Naive thymus-derived CD4-positive, alpha-beta T cell (primary cell): ENCODE results near the gene TRAK2. TPM values are rescaled to one million over a fixed set of nuclear protein-coding genes. Genes with fewer than 3 reads are reported as not detected.

ENCODE experiments used
- ATAC-seq: fragments of 150-1000 bp; cut with Tn5 transposase; 2 replicates; pipeline ENCODE4 v1.10.0; 2021; ENCODE audit warnings: mild to moderate bottlenecking, moderate library complexity
- CTCF ChIA-PET: fragments of 350-600 bp; sonication (Branson Sonifier 250); formaldehyde crosslinking; loops from one replicate; lab custom pipeline; 2021; ENCODE audit warnings: antibody characterized with exemption; lab: Charles Lee
- POLR2A ChIA-PET: fragments of 350-600 bp; sonication (Branson Sonifier 250); formaldehyde crosslinking; loops from one replicate; lab custom pipeline; 2021; ENCODE audit warnings: antibody characterized with exemption, inconsistent platforms; lab: Charles Lee
- DNase-seq, 9 donors: peaks; one replicate each; pipeline versions ENCODE4 v3.0.0 to v3.0.0-alpha.2; 2020 to 2022; ENCODE audit warnings: mixed read lengths in 1 of 9
- H3K27ac ChIP-seq: one replicate; pipeline ENCODE4 v1.7.0; 2013; ENCODE audit warnings: mild to moderate bottlenecking, low read depth, low read length, moderate library complexity
- H3K27me3 ChIP-seq, 2 donors: one replicate each; pipeline ENCODE4 v1.7.0; 2013; ENCODE audit warnings: low read length in 2 of 2, mild to moderate bottlenecking in 2 of 2, moderate library complexity in 2 of 2; ENCODE audit not compliant: control insufficient read depth in 2 of 2, insufficient read depth in 2 of 2
- H3K36me3 ChIP-seq, 3 experiments: 1 replicate in 2 of 3; 2 replicates in 1 of 3; pipeline ENCODE4 v1.7.0; 2013; ENCODE audit warnings: low read length in 3 of 3, mild to moderate bottlenecking in 3 of 3, moderate library complexity in 1 of 3; ENCODE audit not compliant: insufficient read depth in 3 of 3, control insufficient read depth in 2 of 3
- H3K4me1 ChIP-seq, 2 donors: one replicate each; pipeline ENCODE4 v1.7.0; 2013; ENCODE audit warnings: low read length in 2 of 2, mild to moderate bottlenecking in 2 of 2, moderate library complexity in 1 of 2; ENCODE audit not compliant: control insufficient read depth in 2 of 2, insufficient read depth in 2 of 2
- H3K4me3 ChIP-seq: 2 replicates; pipeline ENCODE4 v1.7.0; 2013; ENCODE audit warnings: mild to moderate bottlenecking, low read length
- H3K9me3 ChIP-seq, 3 experiments: 1 replicate in 2 of 3; 2 replicates in 1 of 3; pipeline ENCODE4 v1.7.0; 2013; ENCODE audit warnings: low read length in 3 of 3; ENCODE audit not compliant: control insufficient read depth in 2 of 3
- H3K27ac Mint-ChIP-seq, 9 donors: one replicate each; pipeline ENCODE4 v1.8.0; 2020 to 2022; ENCODE audit warnings: mixed read lengths in 9 of 9, mild to moderate bottlenecking in 8 of 9, moderate library complexity in 5 of 9, inconsistent platforms in 2 of 9
- H3K27me3 Mint-ChIP-seq, 5 donors: one replicate each; pipeline ENCODE4 v1.8.0; 2021 to 2022; ENCODE audit warnings: mixed read lengths in 5 of 5, mild to moderate bottlenecking in 1 of 5
- H3K36me3 Mint-ChIP-seq, 5 donors: one replicate each; pipeline ENCODE4 v1.8.0; 2020 to 2022; ENCODE audit warnings: mixed read lengths in 5 of 5, mild to moderate bottlenecking in 3 of 5, inconsistent platforms in 1 of 5
- H3K4me1 Mint-ChIP-seq, 7 donors: one replicate each; pipeline ENCODE4 v1.8.0; 2020 to 2022; ENCODE audit warnings: mixed read lengths in 7 of 7, mild to moderate bottlenecking in 3 of 7, inconsistent platforms in 1 of 7
- H3K4me3 Mint-ChIP-seq, 10 donors: one replicate each; pipeline ENCODE4 v1.8.0; 2020 to 2022; ENCODE audit warnings: mild to moderate bottlenecking in 10 of 10, mixed read lengths in 10 of 10, moderate library complexity in 6 of 10, inconsistent platforms in 2 of 10
- H3K9me3 Mint-ChIP-seq, 11 donors: one replicate each; pipeline ENCODE4 v1.8.0; 2020 to 2022; ENCODE audit warnings: mixed read lengths in 11 of 11, mild to moderate bottlenecking in 4 of 11, inconsistent platforms in 1 of 11, moderate library complexity in 1 of 11
- intact Hi-C, 2 donors: fragments of 100-400 bp; cut with micrococcal nuclease; formaldehyde crosslinking; loops; one replicate each; pipeline ENCODE4 v1.15.1; 2023
- polyA plus RNA-seq, 2 donors: library from polyadenylated mRNA; unstranded; fragments of 300-500 nt; fragmentation: Illumina TruSeq; gene quantifications; one replicate each; pipeline ENCODE4 v1.2.3, GENCODE V29; 2021
- total RNA-seq, 6 experiments: library from RNA in 5 of 6; stranded (reverse) in 5 of 6; gene quantifications; 1 replicate in 5 of 6; 2 replicates in 1 of 6; pipeline ENCODE4 v1.2.3 and lab custom pipeline; 2021 to 2026

Gene TRAK2
- total and polyA plus RNA-seq, 7 experiments from 2014 or later, result 27.2 to 47.6 (median 34.3) TPM

DNA sequence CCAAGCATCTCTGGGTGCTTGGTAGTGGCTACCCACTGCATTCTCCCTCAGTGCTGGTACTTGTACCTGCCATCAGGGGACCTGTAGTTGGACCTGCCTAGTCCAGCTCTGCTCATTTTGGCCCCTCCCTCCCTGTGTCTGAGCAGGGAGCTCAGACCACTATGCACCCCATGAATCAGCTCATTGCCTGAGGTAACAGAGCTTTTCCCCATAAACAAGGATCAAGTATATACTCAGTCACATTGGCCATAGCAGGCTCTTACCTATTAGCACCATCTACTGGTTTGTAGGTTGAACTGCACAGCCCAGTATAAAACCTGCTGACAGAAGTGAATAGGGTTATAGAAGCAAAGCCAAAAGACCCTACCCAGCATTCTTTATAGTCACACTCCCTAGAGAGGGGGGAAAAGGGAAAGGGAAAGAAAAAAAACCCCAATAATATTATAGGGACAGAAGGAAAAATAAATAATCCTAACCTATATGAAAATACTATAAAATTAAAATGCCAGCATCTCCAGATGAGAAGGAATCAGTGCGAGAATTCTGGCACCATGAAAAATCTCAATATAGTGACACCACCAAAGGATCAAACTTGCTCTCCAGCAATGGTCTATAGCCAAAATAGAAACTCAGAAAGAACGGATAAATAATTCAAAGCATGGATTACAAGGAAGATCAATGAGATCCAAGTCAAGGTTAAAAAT is 87.2 kb downstream of the TRAK2 start:
- CTCF ChIA-PET, result interaction anchor here (0.6 to 4.3 kb wide), 19 partner anchors 9 to 335 kb away, joined by 3 to 67 read pairs (median 4); partner anchors contain the start of genes CASP10 and CASP8
- ATAC-seq, result peak; percentile 96
- Histone ChIP-seq H3K36me3 (no peaks in the 10 kb centered on the region), H3K27ac (no peak overlapping the region), H3K4me3 (no peak overlapping the region), H3K4me1 (peaks cover 0 to 24% of the 10 kb centered on the region in 2 donors), H3K9me3 (no peaks in the 10 kb centered on the region), H3K27me3 (no peaks in the 10 kb centered on the region)
- peak in 7 of 9 donors; percentile 21 to 64 (median 61) for DNase-seq
- peaks cover 12 to 75% (median 56%) of the 10 kb centered on the region in 5 donors for H3K36me3 Mint-ChIP-seq
- no peaks in the 10 kb centered on the region for H3K27me3 Mint-ChIP-seq
- POLR2A ChIA-PET, result interaction anchor here (0.6 to 2.7 kb wide), 7 partner anchors 53 to 131 kb away, joined by 3 to 14 read pairs (median 3); partner anchors contain the start of gene CASP8
- H3K9me3 Mint-ChIP-seq, result peaks cover 4 to 43% (median 13%) of the 10 kb centered on the region in 11 donors
- intact Hi-C loops, result loop anchor here (1.0 to 5.0 kb wide), 9 partner anchors 103 to 652 kb away; partner anchors contain the start of genes CASP10 (in 2 of the 2), CASP8 (in 1 of the 2) and TMEM237 (in 1 of the 2)
- peak overlapping the region in 7 of 9 donors; percentile 9 to 84 (median 75) for H3K27ac Mint-ChIP-seq
- peak overlapping the region in 5 of 10 donors; percentile 11 to 49 (median 32) for H3K4me3 Mint-ChIP-seq
- peaks cover 11 to 45% (median 41%) of the 10 kb centered on the region in 7 donors for H3K4me1 Mint-ChIP-seq

DNA sequence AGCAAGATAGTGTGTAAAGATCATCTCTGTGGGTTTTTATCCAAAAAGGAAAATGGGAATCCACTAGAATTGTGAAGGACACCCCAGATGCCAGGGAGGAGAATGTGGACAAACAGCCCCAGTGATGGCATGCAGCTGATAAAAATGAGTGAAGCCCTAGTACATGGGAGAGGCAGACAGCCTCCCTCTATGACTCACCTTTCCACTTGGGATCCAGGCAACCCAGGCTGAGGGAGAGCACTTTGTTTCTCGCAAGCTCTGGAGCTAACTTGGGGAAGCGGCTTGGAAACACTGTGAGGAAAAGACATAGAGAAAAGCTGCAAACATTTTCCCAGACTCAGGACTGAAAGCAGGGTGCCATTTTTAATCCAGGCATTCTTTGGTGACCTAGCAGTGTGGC is 88.9 kb downstream of the TRAK2 start:
- Mint-ChIP-seq H3K9me3 (peaks cover 4 to 26% (median 9%) of the 10 kb centered on the region in 11 donors), H3K27ac (peak overlapping the region in 1 of 9 donors; percentile 57), H3K36me3 (peaks cover 15 to 66% (median 46%) of the 10 kb centered on the region in 5 donors), H3K4me3 (no peak overlapping the region), H3K27me3 (no peaks in the 10 kb centered on the region), H3K4me1 (peaks cover 11 to 50% (median 41%) of the 10 kb centered on the region in 7 donors)
- DNase-seq (no peak), ATAC-seq (no peak)
- peaks cover 0 to 24% of the 10 kb centered on the region in 2 donors for H3K4me1 ChIP-seq
- intact Hi-C loops, result loop anchor here (5.0 kb wide), 2 partner anchors 280 to 650 kb away; partner anchors contain the start of gene TMEM237 (in 1 of the 2)
- ChIA-PET POLR2A (no interaction called here), CTCF (interaction anchor here (1.0 to 4.3 kb wide), 5 partner anchors 83 to 185 kb away, joined by 3 to 67 read pairs (median 7); partner anchors contain the start of gene CASP8)
- H3K4me3 ChIP-seq, result no peak overlapping the region
- H3K9me3 ChIP-seq, result no peaks in the 10 kb centered on the region
- H3K27me3 ChIP-seq, result no peaks in the 10 kb centered on the region
- no peaks in the 10 kb centered on the region for H3K36me3 ChIP-seq
- H3K27ac ChIP-seq, result no peak overlapping the region

GRCh38 chr2:201361078-201361733 is 90.1 kb downstream of the TRAK2 start:
- peaks cover 11 to 50% (median 38%) of the 10 kb centered on the region in 7 donors for H3K4me1 Mint-ChIP-seq
- H3K9me3 Mint-ChIP-seq, result peaks cover 0 to 15% (median 2%) of the 10 kb centered on the region in 11 donors
- ChIA-PET CTCF (interaction anchor here (0.6 kb wide), 1 partner anchor 128 kb away, joined by 3 read pairs; no protein-coding TSS in a partner anchor), POLR2A (interaction anchor here (0.8 to 1.1 kb wide), 3 partner anchors 91 to 113 kb away, joined by 3 to 5 read pairs (median 4); partner anchors contain the start of gene STRADB)
- peak in 2 of 9 donors; percentile 4 to 20 for DNase-seq
- H3K27ac Mint-ChIP-seq, result peak overlapping the region in 7 of 9 donors; percentile 1 to 75 (median 38)
- H3K27me3 ChIP-seq, result no peaks in the 10 kb centered on the region
- peaks cover 0 to 24% of the 10 kb centered on the region in 2 donors for H3K4me1 ChIP-seq
- H3K4me3 Mint-ChIP-seq, result peak overlapping the region in 1 of 10 donors; percentile 30
- no peaks in the 10 kb centered on the region for H3K27me3 Mint-ChIP-seq
- no peaks in the 10 kb centered on the region for H3K36me3 ChIP-seq
- H3K36me3 Mint-ChIP-seq, result peaks cover 11 to 56% (median 35%) of the 10 kb centered on the region in 5 donors
- intact Hi-C loops, result loop anchor here (5.0 kb wide), 2 partner anchors 281 to 649 kb away; partner anchors contain the start of gene TMEM237 (in 1 of the 2)
- no peaks in the 10 kb centered on the region for H3K9me3 ChIP-seq
- no peak overlapping the region for H3K27ac ChIP-seq
- ATAC-seq, result no peak
- H3K4me3 ChIP-seq, result no peak overlapping the region

- H3K9me3 ChIP-seq, result no peaks in the 10 kb centered on the region
- H3K4me3 ChIP-seq, result no peak overlapping the region
- Mint-ChIP-seq H3K36me3 (peaks cover 11 to 47% (median 26%) of the 10 kb centered on the region in 5 donors), H3K4me3 (no peak overlapping the region), H3K27me3 (no peaks in the 10 kb centered on the region), H3K4me1 (peaks cover 11 to 50% (median 38%) of the 10 kb centered on the region in 7 donors), H3K9me3 (peaks cover 0 to 8% (median 0%) of the 10 kb centered on the region in 11 donors), H3K27ac (peak overlapping the region in 2 of 9 donors; percentile 5 to 67)
- ChIA-PET POLR2A (interaction anchor here (1.1 kb wide), 2 partner anchors 101 to 112 kb away, joined by 3 to 4 read pairs; no protein-coding TSS in a partner anchor), CTCF (interaction anchor here (0.7 kb wide), 2 partner anchors 16 to 18 kb away, joined by 3 to 6 read pairs; no protein-coding TSS in a partner anchor)
- intact Hi-C loops, result loop anchor here (5.0 kb wide), 2 partner anchors 282 to 648 kb away; partner anchors contain the start of gene TMEM237 (in 1 of the 2)
- DNase-seq (no peak), ATAC-seq (no peak)
- H3K4me1 ChIP-seq, result peaks cover 0 to 24% of the 10 kb centered on the region in 2 donors
- no peak overlapping the region for H3K27ac ChIP-seq
- no peaks in the 10 kb centered on the region for H3K27me3 ChIP-seq
- no peaks in the 10 kb centered on the region for H3K36me3 ChIP-seq
Measured at GRCh38 chr2:201360256-201360655, 91.0 kb downstream of the TRAK2 start.

DNA sequence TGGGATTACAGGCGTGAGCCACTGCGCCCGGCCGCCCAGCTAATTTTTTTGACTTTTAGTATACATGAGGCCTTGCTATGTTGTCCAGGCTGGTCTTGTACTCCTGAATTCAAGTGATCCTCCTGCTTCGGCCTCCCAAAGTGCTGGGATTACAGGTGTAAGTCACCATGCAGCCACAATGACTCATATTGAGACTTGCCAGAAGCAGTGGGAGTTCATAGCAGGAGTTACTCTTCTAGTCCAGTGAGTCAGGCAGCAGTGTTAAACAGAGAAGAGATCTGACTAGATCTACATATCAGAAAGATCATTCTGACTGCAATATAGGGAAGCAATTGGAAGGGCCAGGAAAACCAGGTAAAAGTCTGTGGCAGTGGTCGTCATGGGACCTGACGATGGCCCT is 92.6 kb downstream of the TRAK2 start:
- Mint-ChIP-seq H3K9me3 (peaks cover 0 to 4% (median 0%) of the 10 kb centered on the region in 11 donors), H3K4me3 (no peak overlapping the region), H3K4me1 (peaks cover 2 to 43% (median 30%) of the 10 kb centered on the region in 7 donors), H3K27me3 (no peaks in the 10 kb centered on the region), H3K27ac (peak overlapping the region in 1 of 9 donors; percentile 63), H3K36me3 (peaks cover 7 to 39% (median 16%) of the 10 kb centered on the region in 5 donors)
- intact Hi-C loops, result no loop called here
- Histone ChIP-seq H3K27ac (no peak overlapping the region), H3K36me3 (no peaks in the 10 kb centered on the region), H3K27me3 (no peaks in the 10 kb centered on the region), H3K4me3 (no peak overlapping the region), H3K4me1 (peaks cover 0 to 21% of the 10 kb centered on the region in 2 donors), H3K9me3 (no peaks in the 10 kb centered on the region)
- ATAC-seq (no peak), DNase-seq (peak in 1 of 9 donors; percentile 35)
- CTCF ChIA-PET, result no interaction called here
- POLR2A ChIA-PET, result no interaction called here

- Mint-ChIP-seq H3K27ac (peak within 1 kb of the TSS in 1 of 9 donors; percentile 6), H3K4me1 (peaks cover 0 to 33% (median 19%) of the 10 kb centered on the region in 7 donors), H3K27me3 (no peaks in the 10 kb centered on the region), H3K9me3 (peaks cover 0 to 4% (median 0%) of the 10 kb centered on the region in 11 donors), H3K36me3 (peaks cover 13 to 34% (median 16%) of the 10 kb centered on the region in 5 donors), H3K4me3 (no peak within 1 kb of the TSS)
- ChIA-PET CTCF (interaction anchor here (1.0 kb wide), 1 partner anchor 124 kb away, joined by 3 read pairs; no protein-coding TSS in a partner anchor), POLR2A (interaction anchor here (0.5 to 1.2 kb wide), 2 partner anchors 123 to 124 kb away, joined by 3 to 4 read pairs; no protein-coding TSS in a partner anchor)
- Histone ChIP-seq H3K36me3 (no peaks in the 10 kb centered on the region), H3K9me3 (no peaks in the 10 kb centered on the region), H3K27ac (no peak within 1 kb of the TSS), H3K4me3 (no peak within 1 kb of the TSS), H3K27me3 (no peaks in the 10 kb centered on the region), H3K4me1 (peaks cover 0 to 15% of the 10 kb centered on the region in 2 donors)
- ATAC-seq (no peak), DNase-seq (no peak)
- intact Hi-C loops, result no loop called here
Measured at GRCh38 chr2:201357221-201357620, 94.0 kb downstream of the TRAK2 start, which contains the start of gene FLACC1. Gene FLACC1, minus strand, starts transcription at chr2:201357345. Its CDS starts 5,941 bp downstream, at chr2:201351404.
